Natural killer cell (primary cell): ENCODE measurements around the gene PIK3CB. TPM values are rescaled to one million over a fixed set of nuclear protein-coding genes. Genes with fewer than 3 reads are reported as not detected.
"Not testable (repeated sequence)": the region's sequence is repeated elsewhere in the genome, so short reads cannot be mapped to it uniquely, and the experiment has no call there.

Source experiments
- ATAC-seq, 3 donors: fragments of 150-1000 bp in 2 of 3; fragments of 200-7000 bp in 1 of 3; cut with Tn5 transposase; 1 replicate in 1 of 3; 2 replicates in 2 of 3; pipeline ENCODE4 v1.10.0; 2021; ENCODE audit warnings: mild to moderate bottlenecking in 2 of 3, moderate library complexity in 2 of 3
- DNase-seq, 2 donors: peaks; one replicate each; pipeline versions ENCODE4 v3.0.0 to v3.0.0-alpha.2; 2013 to 2021; ENCODE audit warnings: mixed read lengths in 1 of 2
- H3K27ac ChIP-seq: one replicate; pipeline ENCODE4 v1.5.1; 2013; ENCODE audit warnings: mild to moderate bottlenecking, low read length
- H3K27me3 ChIP-seq: one replicate; pipeline ENCODE4 v1.6.1; 2013; ENCODE audit warnings: low read length; ENCODE audit not compliant: control insufficient read depth, insufficient read depth
- H3K36me3 ChIP-seq: one replicate; pipeline ENCODE4 v1.6.1; 2013; ENCODE audit warnings: low read length; ENCODE audit not compliant: control insufficient read depth, insufficient read depth
- H3K4me1 ChIP-seq: one replicate; pipeline ENCODE4 v1.6.1; 2013; ENCODE audit warnings: low read length; ENCODE audit not compliant: control insufficient read depth, insufficient read depth
- H3K4me3 ChIP-seq: one replicate; pipeline ENCODE4 v1.5.1; 2013; ENCODE audit warnings: low read length
- H3K9me3 ChIP-seq: one replicate; pipeline ENCODE4 v1.6.1; 2013; ENCODE audit warnings: low read length; ENCODE audit not compliant: control insufficient read depth, insufficient read depth
- H3K27ac Mint-ChIP-seq, 2 donors: one replicate each; pipeline ENCODE4 v1.8.0; 2022; ENCODE audit warnings: mild to moderate bottlenecking in 2 of 2, mixed read lengths in 2 of 2, moderate library complexity in 1 of 2
- H3K27me3 Mint-ChIP-seq, 2 donors: one replicate each; pipeline ENCODE4 v1.8.0; 2022; ENCODE audit warnings: low read depth in 2 of 2, mixed read lengths in 2 of 2
- H3K36me3 Mint-ChIP-seq: one replicate; pipeline ENCODE4 v1.8.0; 2022; ENCODE audit warnings: mixed read lengths
- H3K4me1 Mint-ChIP-seq, 2 donors: one replicate each; pipeline ENCODE4 v1.8.0; 2022; ENCODE audit warnings: mixed read lengths in 2 of 2
- H3K4me3 Mint-ChIP-seq: one replicate; pipeline ENCODE4 v1.8.0; 2022; ENCODE audit warnings: mild to moderate bottlenecking, moderate library complexity, mixed read lengths
- H3K9me3 Mint-ChIP-seq, 2 donors: one replicate each; pipeline ENCODE4 v1.8.0; 2022; ENCODE audit warnings: mixed read lengths in 2 of 2
- CTCF ChIP-seq: fragments of 200-600 bp; IDR thresholded peaks from one replicate; pipeline ENCODE4 v1.8.0; 2022; ENCODE audit warnings: antibody characterized with exemption
- WGBS: methylation state at CpG from one replicate; pipeline ENCODE4 v1.1.7; 2013; ENCODE audit warnings: missing lambda C conversion rate; ENCODE audit not compliant: insufficient coverage; 5-methylcytosine and 5-hydroxymethylcytosine counted together
- intact Hi-C: fragments of 100-400 bp; cut with micrococcal nuclease; formaldehyde crosslinking; loops from one replicate; pipeline ENCODE4 v1.14.2; 2022
- total RNA-seq, 4 donors: library from RNA; stranded (reverse); fragments of 120-200 nt in 1 of 4; gene quantifications; one replicate each; pipeline versions ENCODE4 v1.2.3 to v1.2.4, GENCODE V29; 2013 to 2022

Gene PIK3CB
- total RNA-seq, 3 donors from 2014 or later (not counting 1 experiment from before 2014, with no cell fraction given) = 13.2 to 20.2 (median 18.0) TPM

- Mint-ChIP-seq H3K36me3 (no peaks in the 10 kb centered on the region), H3K9me3 (no peaks in the 10 kb centered on the region), H3K27ac (no peak overlapping the region), H3K4me1 (peaks cover 7 to 11% of the 10 kb centered on the region in 2 donors), H3K27me3 (no peaks in the 10 kb centered on the region), H3K4me3 (no peak overlapping the region)
- Histone ChIP-seq H3K4me3 (no peak overlapping the region), H3K9me3 (no peaks in the 10 kb centered on the region), H3K27me3 (no peaks in the 10 kb centered on the region), H3K4me1 (no peaks in the 10 kb centered on the region), H3K36me3 (peaks cover 6% of the 10 kb centered on the region), H3K27ac (no peak overlapping the region)
- intact Hi-C loops = no loop called here
- no peak for TF ChIP-seq CTCF
- WGBS = over 99% methylated on average over 5 of the region's 5 CpGs
- DNase-seq (no peak), ATAC-seq (no peak)
Observed at GRCh38 chr3:138796761-138797160, 38.0 kb downstream of the PIK3CB start.

GRCh38 chr3:138786788-138787271 is 47.9 kb downstream of the PIK3CB start:
- 94% methylated on average over 2 of the region's 3 CpGs for WGBS
- Histone ChIP-seq H3K36me3 (no peaks in the 10 kb centered on the region), H3K4me1 (peaks cover 4% of the 10 kb centered on the region), H3K9me3 (no peaks in the 10 kb centered on the region), H3K27ac (no peak overlapping the region), H3K27me3 (no peaks in the 10 kb centered on the region), H3K4me3 (no peak overlapping the region)
- Mint-ChIP-seq H3K27me3 (no peaks in the 10 kb centered on the region), H3K27ac (no peak overlapping the region), H3K9me3 (no peaks in the 10 kb centered on the region), H3K36me3 (no peaks in the 10 kb centered on the region), H3K4me3 (no peak overlapping the region), H3K4me1 (peaks cover 10 to 12% of the 10 kb centered on the region in 2 donors)
- TF ChIP-seq CTCF = no peak
- DNase-seq = no peak
- intact Hi-C loops = no loop called here
- peak in 1 of 3 donors; percentile 63 for ATAC-seq

- H3K4me1 ChIP-seq = peaks cover 7% of the 10 kb centered on the region
- Mint-ChIP-seq H3K36me3 (no peaks in the 10 kb centered on the region), H3K4me3 (no peak overlapping the region), H3K4me1 (peaks cover under 1 to 8% of the 10 kb centered on the region in 2 donors), H3K9me3 (no peaks in the 10 kb centered on the region), H3K27me3 (no peaks in the 10 kb centered on the region), H3K27ac (no peak overlapping the region)
- H3K27me3 ChIP-seq = no peaks in the 10 kb centered on the region
- DNase-seq = no peak
- no peak overlapping the region for H3K27ac ChIP-seq
- H3K9me3 ChIP-seq = no peaks in the 10 kb centered on the region
- intact Hi-C loops = no loop called here
- no peak overlapping the region for H3K4me3 ChIP-seq
- no peak for ATAC-seq
- H3K36me3 ChIP-seq = no peaks in the 10 kb centered on the region
- no peak for TF ChIP-seq CTCF
Observed at GRCh38 chr3:138785951-138786350, 48.8 kb downstream of the PIK3CB start.

GRCh38 chr3:138785362-138785857 is 49.3 kb downstream of the PIK3CB start:
- H3K9me3 ChIP-seq, H3K27ac Mint-ChIP-seq, H3K36me3 Mint-ChIP-seq, H3K27me3 ChIP-seq, H3K4me3 ChIP-seq, H3K27me3 Mint-ChIP-seq, H3K4me1 Mint-ChIP-seq, H3K4me3 Mint-ChIP-seq, DNase-seq, H3K36me3 ChIP-seq, H3K27ac ChIP-seq, H3K9me3 Mint-ChIP-seq, intact Hi-C loops, ATAC-seq: not testable (repeated sequence)
- H3K4me1 ChIP-seq = peaks cover 13% of the 10 kb centered on the region
- 75% methylated on average over 4 of the region's 7 CpGs for WGBS
